Esophagus squamous epithelium (tissue), 4 donors: ENCODE measurements around the gene NDUFA11.

Experiments used
- POLR2A ChIP-seq, 4 donors: fragments of 450-650 bp; IDR thresholded peaks; one replicate each; pipeline ENCODE4 v1.6.1; 2017; ENCODE audit warnings: antibody characterized with exemption in 4 of 4, mild to moderate bottlenecking in 4 of 4, moderate library complexity in 3 of 4
- TF ChIP-seq, protein P1 (sequence below), 6 experiments: fragments of 450-650 bp in 4 of 6; fragments of 200-600 bp in 2 of 6; sonication (generic) in 2 of 6; IDR thresholded peaks; one replicate each; pipeline ENCODE4 v1.5.1; 2016 to 2019; ENCODE audit warnings: antibody characterized with exemption in 6 of 6, mild to moderate bottlenecking in 4 of 6, moderate library complexity in 4 of 6

DNA sequence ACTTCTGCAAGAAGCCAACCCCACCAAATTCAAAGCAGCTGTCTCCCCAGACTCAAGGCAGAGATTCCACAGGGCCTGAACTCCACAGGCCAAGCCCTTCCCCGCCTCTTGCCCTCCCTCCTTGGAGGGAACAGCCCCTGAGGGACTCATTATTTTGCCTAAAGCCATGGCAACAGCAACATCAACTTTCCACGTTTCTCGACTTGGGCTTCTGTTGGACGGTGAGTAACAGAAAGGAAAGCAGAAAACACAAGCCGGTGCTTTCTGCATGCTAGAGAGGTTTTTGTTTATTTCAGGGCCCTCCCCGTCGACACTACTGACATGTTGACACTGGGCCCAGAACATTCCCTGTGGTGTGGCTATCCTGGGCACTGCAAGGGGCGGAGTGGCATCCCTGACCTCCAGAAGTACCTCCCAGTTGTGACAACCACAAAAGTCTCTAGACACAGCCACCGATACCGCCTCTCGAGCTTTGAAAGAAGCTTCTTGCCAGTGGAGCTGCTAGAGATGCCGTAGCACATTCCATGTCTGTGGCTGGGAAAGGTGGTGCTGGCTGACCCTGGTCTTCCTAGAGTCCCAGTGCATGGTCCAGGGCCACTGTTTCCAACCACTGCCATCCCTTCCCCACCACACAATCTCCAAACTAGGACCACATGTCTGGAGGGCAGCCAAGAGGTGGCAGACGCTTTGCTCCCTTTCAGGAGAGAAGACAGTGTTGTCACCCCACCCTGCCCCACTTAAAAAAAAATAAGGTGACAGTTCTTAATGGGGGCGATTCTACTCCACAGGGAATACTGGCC lies 23.3 kb upstream of the NDUFA11 start:
- no peak for TF ChIP-seq POLR2A (IDR thresholded peaks at IDR 0.05)
- TF ChIP-seq, protein P1, sequence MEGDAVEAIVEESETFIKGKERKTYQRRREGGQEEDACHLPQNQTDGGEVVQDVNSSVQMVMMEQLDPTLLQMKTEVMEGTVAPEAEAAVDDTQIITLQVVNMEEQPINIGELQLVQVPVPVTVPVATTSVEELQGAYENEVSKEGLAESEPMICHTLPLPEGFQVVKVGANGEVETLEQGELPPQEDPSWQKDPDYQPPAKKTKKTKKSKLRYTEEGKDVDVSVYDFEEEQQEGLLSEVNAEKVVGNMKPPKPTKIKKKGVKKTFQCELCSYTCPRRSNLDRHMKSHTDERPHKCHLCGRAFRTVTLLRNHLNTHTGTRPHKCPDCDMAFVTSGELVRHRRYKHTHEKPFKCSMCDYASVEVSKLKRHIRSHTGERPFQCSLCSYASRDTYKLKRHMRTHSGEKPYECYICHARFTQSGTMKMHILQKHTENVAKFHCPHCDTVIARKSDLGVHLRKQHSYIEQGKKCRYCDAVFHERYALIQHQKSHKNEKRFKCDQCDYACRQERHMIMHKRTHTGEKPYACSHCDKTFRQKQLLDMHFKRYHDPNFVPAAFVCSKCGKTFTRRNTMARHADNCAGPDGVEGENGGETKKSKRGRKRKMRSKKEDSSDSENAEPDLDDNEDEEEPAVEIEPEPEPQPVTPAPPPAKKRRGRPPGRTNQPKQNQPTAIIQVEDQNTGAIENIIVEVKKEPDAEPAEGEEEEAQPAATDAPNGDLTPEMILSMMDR (IDR thresholded peaks at IDR 0.05): no peak
